Activated CD4-positive, alpha-beta T cell treated with anti-CD3 and anti-CD28 coated beads, Interleukin-2, amount 50 U/mL, for 4 hours (primary cell): Measurements from ENCODE around the gene UBA3.

Experiments used
- DNase-seq, 2 experiments: peaks; one replicate each; pipeline ENCODE4 v3.0.0-alpha.2; 2020

The UBA3 gene

GRCh38 chr3:69097407-69098086, 17.4 kb upstream of the UBA3 start:
- DNase-seq: no peak

GRCh38 chr3:69096299-69096698, 16.1 kb upstream of the UBA3 start:
- DNase-seq: no peak

DNA sequence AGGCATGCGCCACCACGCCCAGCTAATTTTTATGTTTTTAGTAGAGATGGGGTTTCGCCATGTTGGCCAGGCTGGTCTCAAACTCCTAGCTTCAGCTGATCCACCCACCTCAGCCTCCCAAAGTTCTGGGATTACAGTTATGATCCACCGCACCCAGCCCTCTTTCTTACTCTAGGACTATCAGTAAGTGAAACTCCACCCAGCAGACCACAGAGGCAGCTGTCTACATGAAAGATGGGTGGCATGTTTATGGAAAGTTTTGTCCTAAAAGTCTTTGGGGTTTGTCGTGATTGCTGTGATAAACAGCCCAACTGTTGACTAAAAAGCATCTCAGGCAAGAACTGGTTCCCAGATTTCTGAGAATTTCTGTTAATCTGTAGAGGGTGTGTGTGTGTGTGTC, 15.5 kb upstream of the UBA3 start:
- no peak for DNase-seq

DNA sequence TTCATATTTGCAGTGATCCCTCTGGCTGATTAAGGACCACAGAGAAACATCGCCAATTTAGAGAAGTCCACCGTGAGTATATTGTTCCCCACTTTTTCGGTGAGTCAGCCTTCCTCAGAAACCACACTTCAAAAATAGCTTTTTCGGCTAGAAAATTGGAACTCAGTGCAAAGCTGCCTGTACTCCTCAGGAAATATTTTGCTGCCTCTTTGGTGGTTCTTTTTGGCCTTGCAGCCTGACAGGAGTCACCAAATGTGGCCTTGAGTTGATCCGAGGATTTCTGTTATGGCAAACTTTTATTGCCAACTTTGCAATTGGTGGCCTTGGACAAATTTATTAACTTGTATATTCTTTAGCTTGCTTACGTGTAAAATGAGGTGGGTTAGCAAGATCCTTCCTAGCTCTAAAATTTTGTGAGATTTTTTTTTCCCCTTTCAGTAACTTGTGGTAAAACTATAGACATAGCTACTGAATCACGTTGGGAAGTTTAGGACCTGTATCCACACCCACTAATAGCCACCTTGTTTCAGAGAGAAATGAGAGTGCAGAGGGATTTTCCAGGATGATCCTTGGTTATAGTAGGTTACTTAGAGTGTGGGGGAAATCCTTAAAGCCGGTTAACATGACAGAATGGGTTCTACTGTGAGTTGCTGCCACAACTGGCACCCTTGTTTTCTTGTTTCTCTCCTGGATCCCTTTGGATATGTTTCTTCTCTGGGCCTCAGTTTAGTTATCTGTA, 14.5 kb upstream of the UBA3 start:
- no peak for DNase-seq

DNA sequence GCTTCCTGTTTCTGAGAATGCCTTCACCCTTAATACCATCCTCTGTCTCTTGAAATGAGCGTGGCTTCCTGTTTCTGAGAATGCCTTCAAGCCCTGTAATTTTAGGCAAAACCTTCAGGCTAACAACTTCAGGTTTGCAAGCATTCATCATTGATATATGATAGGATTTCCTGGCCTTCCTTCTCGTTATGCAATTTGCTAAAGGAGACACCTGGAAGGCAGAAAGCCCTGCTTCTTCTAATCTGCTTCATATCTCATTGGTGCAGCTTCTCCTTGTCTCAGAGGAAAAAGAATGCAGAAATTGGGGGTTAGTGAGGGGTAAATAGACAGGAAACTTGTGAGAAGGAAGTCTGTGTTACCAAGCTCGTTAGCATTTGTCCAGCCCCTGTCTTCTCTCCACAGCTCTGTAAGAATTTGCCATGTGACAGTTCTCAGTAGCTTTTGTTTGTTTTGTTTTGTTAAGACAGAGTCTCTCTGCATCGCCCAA, 11.9 kb upstream of the UBA3 start:
- no peak for DNase-seq

DNA sequence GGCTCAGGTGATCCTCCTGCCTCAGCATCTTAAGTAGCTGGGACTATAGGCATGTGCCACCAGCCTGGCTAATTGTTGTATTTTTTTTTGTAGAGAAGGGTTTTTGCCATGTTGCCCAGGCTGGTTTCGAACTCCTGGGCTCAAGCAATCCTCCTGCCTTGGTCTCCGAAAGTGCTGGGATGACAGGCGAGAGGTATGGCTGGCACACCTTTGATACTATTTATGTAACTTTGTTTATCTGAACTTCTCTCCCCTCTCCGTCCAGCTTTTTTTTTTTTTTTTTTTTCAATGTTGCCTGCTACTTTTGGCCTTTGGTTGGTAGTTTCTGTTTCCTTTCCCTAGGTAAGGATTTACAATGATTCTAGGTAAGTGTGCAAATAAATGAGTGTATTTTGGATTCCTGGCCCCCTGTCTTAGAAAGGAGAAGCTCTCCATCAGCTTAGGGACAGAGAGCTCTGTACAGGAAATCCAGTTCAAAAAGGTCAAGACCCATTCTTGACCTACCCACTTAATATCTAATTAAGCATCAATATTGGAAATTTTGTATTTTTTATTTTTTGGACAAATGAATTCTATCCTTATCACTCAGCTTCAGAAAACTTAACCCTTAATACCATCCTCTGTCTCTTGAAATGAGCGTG, 11.3 kb upstream of the UBA3 start:
- no peak for DNase-seq

DNA sequence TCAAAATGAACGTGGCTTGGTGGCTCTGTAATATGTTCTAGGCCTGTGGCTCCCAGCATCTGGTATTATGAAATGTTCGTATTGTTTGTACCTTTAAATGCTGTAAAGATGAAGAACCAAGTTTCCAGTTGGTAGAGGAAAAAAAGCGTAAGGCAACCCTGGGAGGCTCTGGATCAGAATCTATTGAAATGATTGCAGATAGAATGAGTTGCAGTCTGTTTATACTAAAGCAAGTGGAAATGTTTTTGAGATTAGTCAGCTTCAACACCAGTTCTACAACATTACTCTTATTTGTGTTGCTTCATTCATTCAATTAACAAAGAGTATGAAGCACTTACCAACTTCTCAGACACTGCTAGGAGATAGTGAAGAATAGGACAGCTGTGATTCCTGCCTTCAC, 9.9 kb upstream of the UBA3 start:
- no peak for DNase-seq

DNA sequence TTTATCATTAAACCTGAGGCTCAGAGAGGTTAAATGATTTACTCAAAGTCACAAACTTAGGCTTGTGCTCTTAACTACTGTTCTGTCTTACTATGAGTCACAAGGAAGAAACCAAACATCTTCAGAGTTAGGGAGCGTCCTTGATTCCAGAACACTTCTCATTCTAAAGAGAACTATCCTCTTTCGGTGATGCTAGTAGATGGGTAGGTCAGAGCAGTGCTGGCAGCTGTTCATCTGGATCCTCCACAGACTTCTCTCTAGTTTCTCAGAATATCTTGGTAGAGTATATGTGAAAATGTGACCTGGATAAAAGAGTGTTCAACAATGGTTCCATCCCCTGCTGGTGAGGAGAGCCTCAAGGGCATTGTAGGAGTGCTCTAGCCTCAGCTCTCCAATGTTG, 7.9 kb upstream of the UBA3 start:
- DNase-seq: no peak

GRCh38 chr3:69087030-69087791, 7.0 kb upstream of the UBA3 start:
- DNase-seq: no peak

- peak; percentile 74 to 79 for DNase-seq
Observed at GRCh38 chr3:69085833-69086722, 5.9 kb upstream of the UBA3 start.

- DNase-seq: no peak
Observed at GRCh38 chr3:69085168-69085832, 5.1 kb upstream of the UBA3 start.

- DNase-seq: peak; percentile 87 to 89
Observed at GRCh38 chr3:69084326-69085167, 4.4 kb upstream of the UBA3 start, which contains the start of gene ARL6IP5. TSS of gene ARL6IP5 (plus strand) at chr3:69084937. CDS start at chr3:69085048, 111 bp downstream.

DNA sequence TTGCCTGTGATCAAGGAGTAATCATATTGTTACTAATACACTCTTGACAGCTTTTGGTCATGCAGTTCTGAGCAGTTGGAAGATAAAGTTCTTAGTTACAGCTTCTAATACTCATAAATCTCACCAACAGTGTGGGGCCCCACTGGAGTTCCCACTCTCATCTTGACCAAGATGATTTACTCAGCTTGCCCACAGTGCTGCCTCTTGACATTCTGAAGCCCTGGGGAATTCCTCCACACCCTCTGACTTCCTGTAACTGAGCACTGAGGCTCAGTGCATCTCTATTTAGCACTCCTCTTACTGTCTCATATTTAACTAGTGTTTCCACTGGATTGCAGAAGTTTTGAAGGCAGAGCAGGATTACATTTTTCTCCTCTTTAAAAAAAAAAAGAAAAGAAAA, 2.6 kb upstream of the UBA3 start:
- peak; percentile 58 to 60 for DNase-seq

DNA sequence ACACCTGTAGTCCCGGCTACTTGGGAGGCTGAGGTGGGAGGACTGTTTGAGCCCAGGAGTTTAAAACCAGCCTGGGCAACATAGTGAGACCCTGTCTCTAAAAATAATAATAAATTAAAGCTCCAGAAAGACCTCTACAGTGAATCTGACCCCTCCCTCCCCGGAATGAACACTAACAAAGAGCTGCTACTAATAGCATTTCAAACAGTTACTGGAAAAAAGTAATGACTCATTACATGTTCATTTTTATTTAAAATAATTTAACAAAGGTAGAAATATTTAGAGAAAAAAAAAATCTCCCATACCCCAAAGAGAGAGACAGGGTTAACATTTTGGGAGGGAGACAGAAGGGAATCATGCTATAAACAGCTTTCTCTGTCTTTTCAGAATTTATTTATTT, 2.2 kb upstream of the UBA3 start:
- DNase-seq: no peak

GRCh38 chr3:69081583-69082262, 1.6 kb upstream of the UBA3 start:
- no peak for DNase-seq

DNA sequence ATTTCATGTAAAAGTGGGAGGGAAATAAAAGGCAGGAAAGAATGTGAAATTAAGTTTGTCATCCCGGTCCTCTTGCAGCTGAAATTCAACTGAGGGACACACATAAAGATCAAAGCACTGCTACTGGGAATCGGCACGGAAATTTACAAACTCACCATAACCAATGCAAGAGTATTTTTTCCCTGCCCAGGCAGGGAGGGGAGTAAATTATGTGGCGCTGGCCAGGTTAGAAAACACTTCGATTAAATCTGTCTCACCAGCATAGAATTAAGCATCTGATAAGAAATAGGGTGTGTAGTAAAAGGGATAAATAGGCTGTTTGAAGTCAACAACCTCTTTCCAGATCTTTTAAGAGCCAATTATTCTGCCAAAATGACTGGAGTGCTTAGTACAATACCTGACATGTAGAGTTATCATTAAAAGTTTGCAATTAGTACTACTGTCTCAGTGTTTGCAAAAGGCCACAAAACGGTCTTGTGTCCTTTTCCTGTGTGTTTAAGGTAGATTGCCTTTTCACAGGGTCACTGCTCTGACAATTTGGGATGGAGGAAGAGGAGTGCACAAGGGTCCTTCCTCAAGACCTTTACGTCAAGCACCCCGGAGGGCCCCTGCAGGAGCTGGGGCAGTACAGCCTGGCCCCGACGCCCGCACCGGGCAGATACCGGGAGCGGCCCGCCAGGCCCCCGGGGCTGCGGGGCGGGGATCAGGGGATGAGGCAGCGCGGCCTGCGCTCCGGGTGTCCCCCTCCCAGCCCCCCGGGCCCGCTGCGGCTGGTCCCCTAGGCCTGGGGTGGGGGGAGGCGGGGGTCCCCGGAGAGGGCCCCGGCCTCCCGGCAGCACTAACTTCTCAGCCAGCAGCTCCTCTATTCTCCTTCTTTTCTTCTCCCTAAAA, 651 bp downstream of the UBA3 start:
- DNase-seq: no peak

DNA sequence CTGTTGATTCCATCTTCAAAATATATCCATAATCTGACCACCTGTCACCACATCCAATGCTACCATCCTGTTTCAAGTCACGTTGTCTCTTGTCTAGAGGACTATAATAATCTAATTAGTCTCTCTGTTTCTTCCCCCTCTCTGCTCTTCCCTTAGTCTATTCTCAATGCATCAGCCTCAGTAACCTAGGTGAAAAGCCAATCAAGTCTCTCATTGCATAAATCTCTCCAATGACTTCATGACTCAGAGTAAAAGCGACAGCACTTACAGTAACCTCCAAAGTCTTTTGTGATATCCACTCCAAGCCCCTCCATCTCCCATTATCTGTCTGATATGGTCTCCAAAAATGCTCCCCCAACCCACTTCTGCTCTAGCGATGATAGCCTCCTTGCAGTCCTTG, 7.2 kb downstream of the UBA3 start:
- no peak for DNase-seq

- no peak for DNase-seq
Observed at GRCh38 chr3:69066121-69066520, 14.0 kb downstream of the UBA3 start.
